H1 (cell line): ENCODE results near the gene G3BP1. TPM values are rescaled to one million over a fixed set of nuclear protein-coding genes. Genes with fewer than 3 reads are reported as not detected.

ENCODE experiments used
- CTCF ChIP-seq, 3 experiments: IDR thresholded peaks; 1 replicate in 2 of 3; 2 replicates in 1 of 3; pipeline versions ENCODE4 v1.5.1 to v1.6.1; 2011; ENCODE audit warnings: low read length in 3 of 3, mild to moderate bottlenecking in 3 of 3, inconsistent platforms in 2 of 3, low read depth in 1 of 3, moderate library complexity in 1 of 3; ENCODE audit not compliant: insufficient read depth in 1 of 3; ENCODE audit errors: control extremely low read depth in 1 of 3
- polyA plus RNA-seq, 7 experiments: library from polyadenylated mRNA; depleted of rRNA in 3 of 7; stranded (reverse) in 5 of 7; unstranded in 2 of 7; fragments of >200 nt in 5 of 7; fragments of 200-250 nt in 2 of 7; gene quantifications; 1 replicate in 5 of 7; 2 replicates in 1 of 7; 4 replicates in 1 of 7; pipeline versions ENCODE4 v1.2.1 to v1.2.3, GENCODE V29; 2011 to 2013; ENCODE audit warnings: missing spikeins in 2 of 7, mixed read lengths in 2 of 7
- total RNA-seq: library from RNA; stranded (reverse); fragmentation: NEBNext Ultra II Directional; extraction: Animal tissue kit (Norgen Biotek cat#: 25700); gene quantifications from 2 replicates; pipeline ENCODE4 v1.2.1, GENCODE V29; 2021

G3BP1 gene
- total and polyA plus RNA-seq, 2 of the 8 experiments (the other 6 are each of a cell fraction or from before 2014, with no cell fraction given), result 71.2 to 516 TPM

DNA sequence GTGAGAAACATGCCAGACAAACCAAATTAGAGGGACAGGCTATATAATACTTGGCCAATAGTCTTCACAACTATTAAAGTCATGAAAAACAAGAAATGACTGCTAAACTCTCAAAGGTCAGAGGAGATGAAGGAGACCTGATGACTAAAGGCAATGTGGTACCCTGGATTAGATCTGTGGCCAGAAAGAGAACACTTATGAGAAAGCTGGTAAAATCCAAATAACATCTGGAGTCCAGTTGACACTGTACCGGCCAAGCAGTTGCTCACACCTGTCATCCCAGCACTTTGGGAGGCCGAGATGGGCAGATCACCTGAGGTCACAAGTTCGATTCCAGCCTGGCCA lies 37.7 kb upstream of the G3BP1 start (continued):
- no peak for TF ChIP-seq CTCF (IDR thresholded peaks at IDR 0.05; ENCODE audit: control extremely low read depth in 1 of 3, insufficient read depth in 1 of 3, low read depth in 1 of 3, low read length in 3 of 3)
